HepG2 (cell line): ENCODE results near the gene KRTAP10-8. TPM values are rescaled to one million over a fixed set of nuclear protein-coding genes. Genes with fewer than 3 reads are reported as not detected.
A peak's percentile ranks its signal among the peaks of the same experiment; 100 is the strongest.

Source experiments
- ATAC-seq: fragments of 200-7000 bp; cut with Tn5 transposase; 3 replicates; pipeline ENCODE4 v1.9.1; 2020; ENCODE audit warnings: mild to moderate bottlenecking, moderate library complexity
- BruUV-seq: library from RNA; stranded (reverse); fragments of 400-500 nt; replicated peaks from 2 replicates; lab custom pipeline; 2021; lab: Mats Ljungman, UMichigan
- CTCF ChIA-PET: fragments of 300-600 bp; formaldehyde crosslinking; extraction: SDS; loops from one replicate; lab custom pipeline; 2021; ENCODE audit warnings: low total read pairs, inconsistent platforms, low intra/inter-chr PET ratio; lab: Yijun Ruan, JAX
- POLR2A ChIA-PET: fragments of 350-600 bp; sonication (Branson Sonifier 250); formaldehyde crosslinking; loops from one replicate; lab custom pipeline; 2020; ENCODE audit warnings: antibody characterized with exemption, inconsistent platforms; lab: Yijun Ruan, JAX
- DNase-seq: peaks from one replicate; pipeline ENCODE4 v3.0.0-alpha.2; 2015; ENCODE audit warnings: low spot score
- FAIRE-seq: peaks from 3 replicates; lab custom pipeline; 2011; peaks lifted over from hg19 to GRCh38; lab: Jason Lieb, UNC
- H2AFZ ChIP-seq: one replicate; pipeline ENCODE4 v1.6.1; 2011; ENCODE audit warnings: low read length, inconsistent platforms
- H3K27ac ChIP-seq: fragments of 300-600 bp; 3 replicates; pipeline ENCODE4 v1.8.0; 2011; ENCODE audit warnings: mixed run types, mild to moderate bottlenecking, mixed read lengths, low read length, inconsistent platforms; ENCODE audit not compliant: insufficient read depth; ENCODE audit errors: extremely low read length
- H3K27me3 ChIP-seq, 2 experiments: fragments of 200-600 bp in 1 of 2; 2 replicates in 1 of 2; 3 replicates in 1 of 2; pipeline versions ENCODE4 v1.6.0 to v1.8.0; 2011; ENCODE audit warnings: low read length in 2 of 2, mild to moderate bottlenecking in 2 of 2, moderate library complexity in 2 of 2, inconsistent platforms in 1 of 2; ENCODE audit not compliant: insufficient read depth in 2 of 2, control insufficient read depth in 1 of 2
- H3K36me3 ChIP-seq, 2 experiments: fragments of 200-600 bp in 1 of 2; replicated peaks in 1 of 2; 2 replicates in 1 of 2; 3 replicates in 1 of 2; pipeline versions ENCODE4 v1.5.1 to v1.8.0; 2011; ENCODE audit warnings: low read length in 2 of 2, inconsistent platforms in 1 of 2; ENCODE audit not compliant: insufficient read depth in 2 of 2, control insufficient read depth in 1 of 2
- H3K4me1 ChIP-seq: 2 replicates; pipeline ENCODE4 v1.5.1; 2012; ENCODE audit warnings: low read length, inconsistent platforms; ENCODE audit not compliant: insufficient read depth
- H3K4me2 ChIP-seq: 2 replicates; pipeline ENCODE4 v1.6.0; 2011; ENCODE audit warnings: low read depth, low read length, inconsistent platforms
- H3K4me3 ChIP-seq, 3 experiments: fragments of 200-600 bp in 1 of 3; sonication (generic), shearing (Covaris generic) in 1 of 3; replicated peaks in 1 of 3; 2 replicates each; pipeline ENCODE4 v1.5.1; 2011 to 2016; ENCODE audit warnings: low read length in 3 of 3, inconsistent platforms in 2 of 3, low read depth in 2 of 3, mild to moderate bottlenecking in 2 of 3, control low read depth in 1 of 3, mixed read lengths in 1 of 3; ENCODE audit not compliant: insufficient read depth in 1 of 3
- H3K79me2 ChIP-seq: one replicate; pipeline ENCODE4 v1.6.1; 2011; ENCODE audit warnings: low read length, inconsistent platforms; ENCODE audit not compliant: insufficient read depth
- H3K9ac ChIP-seq: 2 replicates; pipeline ENCODE4 v1.6.0; 2011; ENCODE audit warnings: mild to moderate bottlenecking, low read depth, low read length, inconsistent platforms; ENCODE audit not compliant: insufficient read depth
- H3K9me3 ChIP-seq: 2 replicates; pipeline ENCODE4 v1.5.1; 2012; ENCODE audit warnings: mild to moderate bottlenecking, low read length
- H4K20me1 ChIP-seq: 2 replicates; pipeline ENCODE4 v1.6.0; 2011; ENCODE audit warnings: inconsistent platforms, mild to moderate bottlenecking, low read length, moderate library complexity; ENCODE audit not compliant: insufficient read depth
- CBX5 ChIP-seq: sonication (generic); formaldehyde crosslinking; IDR thresholded peaks from 2 replicates; pipeline ENCODE4 v1.4.0; 2020; ENCODE audit warnings: missing genetic modification reagents, borderline replicate concordance
- FOXJ3 ChIP-seq: sonication (generic); formaldehyde crosslinking; IDR thresholded peaks from 2 replicates; pipeline ENCODE4 v1.4.0; 2020; ENCODE audit warnings: missing genetic modification reagents, mild to moderate bottlenecking, borderline replicate concordance
- GTF2F1 ChIP-seq: fragments of 150-350 bp; IDR thresholded peaks from 2 replicates; pipeline ENCODE4 v1.6.1; 2014; ENCODE audit warnings: low read length
- IRF2 ChIP-seq: IDR thresholded peaks from 2 replicates; pipeline ENCODE4 v1.6.1; 2018; ENCODE audit warnings: missing genetic modification reagents, missing compliant biosample characterization
- KMT2B ChIP-seq: IDR thresholded peaks from 2 replicates; pipeline ENCODE4 v1.6.1; 2016; ENCODE audit warnings: missing genetic modification reagents, missing compliant biosample characterization
- RELA ChIP-seq: sonication (generic); formaldehyde crosslinking; IDR thresholded peaks from 2 replicates; pipeline ENCODE4 v1.4.0; 2020; ENCODE audit warnings: missing genetic modification reagents
- SYNCRIP ChIP-seq: fragments of 200-400 bp; formaldehyde crosslinking; IDR thresholded peaks from 2 replicates; pipeline ENCODE4 v1.6.1; 2018; ENCODE audit warnings: mild to moderate bottlenecking, low read depth, low read length; ENCODE audit not compliant: insufficient read depth
- YEATS4 ChIP-seq: sonication (generic); formaldehyde crosslinking; IDR thresholded peaks from 2 replicates; pipeline ENCODE4 v1.4.0; 2020; ENCODE audit warnings: missing genetic modification reagents, borderline replicate concordance
- ZFP1 ChIP-seq: IDR thresholded peaks from 2 replicates; pipeline ENCODE4 v1.6.1; 2016
- ZMYM2 ChIP-seq: sonication (generic); formaldehyde crosslinking; IDR thresholded peaks from 2 replicates; pipeline ENCODE4 v1.8.0; 2022; ENCODE audit warnings: mild to moderate bottlenecking, missing genetic modification reagents
- ZNF350 ChIP-seq: sonication (generic); formaldehyde crosslinking; IDR thresholded peaks from 2 replicates; pipeline ENCODE4 v1.4.0; 2020; ENCODE audit warnings: mild to moderate bottlenecking, low read depth, missing genetic modification reagents, borderline replicate concordance
- ZNF605 ChIP-seq: sonication (generic); formaldehyde crosslinking; IDR thresholded peaks from 2 replicates; pipeline ENCODE4 v1.8.0; 2022; ENCODE audit warnings: mild to moderate bottlenecking, missing genetic modification reagents
- WGBS: methylation state at CpG from one replicate; pipeline ENCODE4 v1.1.6; 2017; ENCODE audit warnings: low lambda C conversion rate; 5-methylcytosine and 5-hydroxymethylcytosine counted together
- in situ Hi-C: cut with HindIII; loops from 2 replicates; pipeline ENCODE4 v1.10.0; 2017; ENCODE audit warnings: low pct_unique_long_range_greater_than_20kb; ENCODE audit not compliant: extremely low pct_ligation_motif_present
- intact Hi-C: fragments of 100-400 bp; cut with micrococcal nuclease; formaldehyde crosslinking; loops from one replicate; pipeline ENCODE4 v1.10.0; 2022; ENCODE audit not compliant: unreplicated experiment
- polyA plus RNA-seq, 8 experiments: library from polyadenylated mRNA; depleted of rRNA in 3 of 8; stranded (reverse) in 7 of 8; unstranded in 1 of 8; fragments of >200 nt; fragmentation: Illumina TruSeq in 4 of 8; extraction: Trizol in 4 of 8; gene quantifications; 2 replicates each; pipeline versions ENCODE4 v1.2.1 to v1.2.3, GENCODE V29; 2011 to 2016; ENCODE audit warnings: low read depth in 4 of 8, missing spikeins in 1 of 8, mixed read lengths in 1 of 8; ENCODE audit not compliant: insufficient read depth in 1 of 8
- total RNA-seq, 5 experiments: library from RNA; depleted of rRNA; stranded (reverse); fragments of >200 nt; fragmentation: Illumina TruSeq; extraction: Trizol; gene quantifications; 2 replicates each; pipeline ENCODE4 v1.2.3, GENCODE V29; 2016; ENCODE audit warnings: low read depth in 1 of 5
- TF ChIP-seq, protein P1 (sequence below): sonication (generic); formaldehyde crosslinking; IDR thresholded peaks from 2 replicates; pipeline ENCODE4 v1.8.0; 2022; ENCODE audit warnings: mild to moderate bottlenecking, missing genetic modification reagents, borderline replicate concordance

Gene KRTAP10-8
- total and polyA plus RNA-seq, 2 of the 13 experiments (the other 11 are each of a cell fraction or from before 2014, with no cell fraction given) = not detected

DNA sequence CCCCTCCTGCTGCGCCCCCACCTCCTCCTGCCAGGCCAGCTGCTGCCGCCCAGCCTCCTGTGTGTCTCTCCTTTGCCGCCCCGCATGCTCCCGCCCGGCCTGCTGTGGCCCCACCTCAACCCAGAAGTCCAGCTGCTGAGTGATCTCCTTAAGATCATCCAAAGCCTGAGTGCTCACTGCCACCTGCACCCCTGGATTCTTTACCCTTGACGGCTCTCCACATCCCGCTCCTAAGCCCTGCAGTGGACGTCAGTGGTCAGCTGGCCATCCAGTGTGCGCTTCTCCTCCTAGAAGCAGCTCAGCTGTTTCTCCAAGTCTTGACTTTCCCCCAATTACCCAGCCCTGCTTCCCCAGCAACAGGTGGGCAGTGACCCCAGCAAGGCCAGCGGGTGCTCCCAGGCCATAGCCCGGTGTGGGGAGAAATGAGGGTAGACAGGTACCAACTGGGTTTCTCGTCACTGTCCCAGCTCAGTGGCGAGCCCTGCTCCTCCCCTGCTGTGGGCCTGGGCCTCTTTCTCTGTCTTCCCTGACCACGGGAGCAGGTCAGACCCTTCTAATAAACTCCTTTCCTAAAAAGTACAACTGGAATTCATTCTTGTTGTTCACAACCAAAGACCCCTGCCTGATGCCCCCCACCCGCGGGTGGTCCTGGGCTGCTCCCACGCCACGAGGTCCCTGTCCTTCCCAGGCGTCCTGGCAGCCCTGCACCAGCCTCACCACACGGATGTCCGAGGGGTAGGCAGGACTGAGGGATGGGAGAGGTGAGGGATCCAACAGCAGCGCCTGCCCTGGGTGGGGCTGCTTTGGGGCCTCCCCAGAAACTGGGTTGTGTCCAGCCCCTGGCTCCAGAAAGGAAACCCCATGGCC lies 10.1 kb upstream of the KRTAP10-8 start:
- in situ Hi-C loops = no loop called here
- CTCF ChIA-PET = no interaction called here
- no TSS peak for BruUV-seq
- H3K4me3 ChIP-seq = no peak overlapping the region
- no peak overlapping the region for H3K27ac ChIP-seq
- peaks cover 0 to 1% of the 10 kb centered on the region in 2 experiments; a peak in 1 of 5 replicates for H3K27me3 ChIP-seq
- POLR2A ChIA-PET = no interaction called here
- intact Hi-C loops = no loop called here
- FAIRE-seq (no peak), DNase-seq (no peak), ATAC-seq (peak; percentile 38; the same call in 2 of the 3 replicates)
- H4K20me1 ChIP-seq = no peaks in the 10 kb centered on the region
- no peak for TF ChIP-seq CBX5 (CRISPR knock-in tag)
- no peak for TF ChIP-seq ZNF350 (CRISPR knock-in tag)
- no peak for TF ChIP-seq ZFP1 (CRISPR knock-in tag)
- no peak for TF ChIP-seq SYNCRIP
- no peak for TF ChIP-seq GTF2F1
- TF ChIP-seq KMT2B = no peak
- TF ChIP-seq RELA = no peak
- no peak for TF ChIP-seq ZNF605 (CRISPR knock-in tag)
- TF ChIP-seq FOXJ3 = no peak
- TF ChIP-seq YEATS4 (CRISPR knock-in tag) = no peak
- TF ChIP-seq, protein P1, sequence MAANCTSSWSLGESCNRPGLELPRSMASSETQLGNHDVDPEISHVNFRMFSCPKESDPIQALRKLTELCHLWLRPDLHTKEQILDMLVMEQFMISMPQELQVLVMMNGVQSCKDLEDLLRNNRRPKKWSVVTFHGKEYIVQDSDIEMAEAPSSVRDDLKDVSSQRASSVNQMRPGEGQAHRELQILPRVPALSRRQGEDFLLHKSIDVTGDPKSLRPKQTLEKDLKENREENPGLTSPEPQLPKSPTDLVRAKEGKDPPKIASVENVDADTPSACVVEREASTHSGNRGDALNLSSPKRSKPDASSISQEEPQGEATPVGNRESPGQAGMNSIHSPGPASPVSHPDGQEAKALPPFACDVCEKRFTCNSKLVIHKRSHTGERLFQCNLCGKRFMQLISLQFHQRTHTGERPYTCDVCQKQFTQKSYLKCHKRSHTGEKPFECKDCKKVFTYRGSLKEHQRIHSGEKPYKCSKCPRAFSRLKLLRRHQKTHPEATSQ = no peak
- TF ChIP-seq IRF2 (CRISPR knock-in tag) = no peak
- TF ChIP-seq ZMYM2 = no peak
- no peak overlapping the region for H2AFZ ChIP-seq
- H3K9ac ChIP-seq = no peak overlapping the region
- WGBS = 80% methylated on average over 15 of the region's 23 CpGs
- H3K4me1 ChIP-seq = no peaks in the 10 kb centered on the region
- no peaks in the 10 kb centered on the region for H3K36me3 ChIP-seq
- no peak overlapping the region for H3K4me2 ChIP-seq
- no peaks in the 10 kb centered on the region for H3K79me2 ChIP-seq
- no peaks in the 10 kb centered on the region for H3K9me3 ChIP-seq
